ENCODE data around the gene OBSL1. TPM values are rescaled to one million over a fixed set of nuclear protein-coding genes. Genes with fewer than 3 reads are reported as not detected.

Gene OBSL1
- total RNA-seq: 51.3 and 52.1 TPM in 2 replicates

DNA sequence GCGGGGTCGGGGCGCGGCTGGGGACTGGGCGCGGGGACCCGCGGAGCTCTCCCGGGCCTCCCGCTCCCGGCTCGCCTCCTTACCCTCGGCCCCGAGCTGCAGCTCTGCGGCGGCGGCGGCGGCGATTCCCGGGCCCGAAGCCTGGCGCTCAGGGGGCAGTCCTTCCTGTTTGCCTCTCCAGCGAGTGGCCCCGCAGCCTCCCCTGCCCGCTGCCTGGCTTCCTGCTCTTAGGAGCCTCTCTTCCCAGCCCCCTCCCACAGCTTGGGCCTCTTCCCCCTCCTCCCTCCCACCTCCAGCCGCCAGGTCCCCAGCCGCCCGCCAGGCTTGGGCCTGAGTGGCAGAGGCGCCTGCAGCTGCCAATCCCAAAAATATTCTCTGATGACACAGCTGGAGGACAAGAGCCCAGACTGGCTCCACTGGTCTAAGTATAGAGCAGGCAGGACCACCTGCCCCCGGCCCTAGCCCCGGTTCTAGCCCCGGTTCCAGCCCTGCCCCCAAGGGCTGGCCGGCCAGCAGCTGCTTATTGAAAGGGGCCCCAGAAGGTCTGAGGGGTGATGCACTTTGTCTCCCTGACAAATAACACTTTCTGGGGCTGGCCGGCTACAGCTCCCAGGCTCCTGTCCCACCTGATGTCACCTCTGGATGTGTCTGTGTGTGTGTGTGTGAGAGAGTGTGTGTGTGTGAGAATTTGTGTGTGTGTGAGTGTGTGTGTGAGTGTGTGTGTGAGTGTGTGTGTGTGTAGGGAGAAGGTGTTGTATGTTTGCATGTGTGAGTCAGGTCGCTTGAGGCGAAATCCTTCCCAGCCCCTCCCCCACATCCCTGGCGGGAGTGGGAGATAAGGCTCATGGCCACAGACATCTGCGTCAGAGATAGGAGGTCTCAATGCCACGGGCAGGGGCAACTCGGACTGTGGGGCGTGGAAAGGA is at the start of gene OBSL1:
OBSL1 (minus strand) TSS at position 229 of the 926 bp plus-strand sequence. CDS start 307 bp downstream, outside the sequence.

GRCh38 chr2:219597552-219598307 is 26.4 kb upstream of the OBSL1 start, which contains the start of gene STK11IP:
Gene STK11IP (plus strand): TSS chr2:219597857. CDS start chr2:219598120, 263 bp downstream.

GRCh38 chr2:219572237-219573001 is 1.1 kb upstream of the OBSL1 start, which contains the start of gene INHA:
Gene INHA (plus strand): TSS chr2:219572310. CDS start chr2:219572375, 65 bp downstream.

GRCh38 chr2:219543596-219544358 is 27.6 kb downstream of the OBSL1 start, which contains the start of the genes CHPF and TMEM198:
Gene CHPF (minus strand): TSS chr2:219543809. CDS start chr2:219543538, 271 bp downstream.
Gene TMEM198 (plus strand): TSS chr2:219544028. CDS start chr2:219544728, 700 bp downstream.

DNA sequence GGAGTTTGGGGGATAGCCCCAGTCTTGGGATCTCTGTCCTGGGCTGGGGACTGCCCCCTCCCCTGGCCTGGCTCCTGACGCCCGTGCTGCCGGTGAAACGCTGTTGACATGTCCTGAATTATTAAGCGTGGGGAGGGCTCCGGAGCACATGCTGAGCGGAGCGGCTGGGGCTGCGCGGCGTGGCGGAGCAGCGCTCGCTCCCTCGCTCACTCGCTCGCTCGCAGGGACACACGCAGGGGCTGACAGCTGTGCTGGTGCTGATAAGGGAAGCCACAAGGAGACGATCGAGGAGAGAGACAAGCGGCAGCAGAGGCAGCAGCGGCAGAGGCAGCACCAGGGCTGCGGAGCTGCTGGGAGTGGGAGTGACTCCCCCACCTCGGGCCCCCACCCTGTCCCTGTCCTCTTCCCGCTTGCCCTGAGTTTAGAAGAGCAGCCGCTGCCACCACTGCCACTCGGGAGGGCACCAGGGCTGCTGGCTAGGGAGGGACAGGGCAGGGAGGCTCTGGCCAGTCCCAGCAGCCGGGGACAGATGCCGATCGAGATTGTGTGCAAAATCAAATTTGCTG is 57.1 kb downstream of the OBSL1 start, which contains the start of gene ASIC4:
ASIC4 (plus strand) TSS at position 287 of the 566 bp plus-strand sequence; CDS start at position 530, 243 bp downstream.

Other genes with a start within 250 kb of the OBSL1 start
- not detected in 2 replicates for gene RESP18, start 238.8 kb downstream of the OBSL1 start, total RNA-seq
- 55.9 and 67.2 TPM in 2 replicates for gene DNPEP, start 183.6 kb downstream of the OBSL1 start, total RNA-seq
- 83.3 and 119 TPM in 2 replicates for gene DES, start 153.2 kb downstream of the OBSL1 start, total RNA-seq
- gene SPEG, start 136.7 kb downstream of the OBSL1 start, total RNA-seq: 11.8 and 17.4 TPM in 2 replicates
- gene GMPPA, start 72.6 kb downstream of the OBSL1 start, total RNA-seq: 88.4 and 110 TPM in 2 replicates
- not detected in 2 replicates for gene ASIC4, start 57.1 kb downstream of the OBSL1 start, total RNA-seq
- gene CHPF, start 27.7 kb downstream of the OBSL1 start, total RNA-seq: 297 and 310 TPM in 2 replicates
- 0.53 and 3.5 TPM in 2 replicates for gene TMEM198, start 27.5 kb downstream of the OBSL1 start, total RNA-seq
- not detected in 2 replicates for gene INHA, start 771 bp upstream of the OBSL1 start, total RNA-seq
- 13.0 and 14.4 TPM in 2 replicates for gene STK11IP, start 26.3 kb upstream of the OBSL1 start, total RNA-seq
- 5.5 and 5.7 TPM in 2 replicates for gene SLC4A3, start 56.1 kb upstream of the OBSL1 start, total RNA-seq